Measurements from ENCODE around the gene LRRC23. TPM values are rescaled to one million over a fixed set of nuclear protein-coding genes. Genes with fewer than 3 reads are reported as not detected.

Gene LRRC23
- total and polyA plus RNA-seq, 9 of the 15 experiments (the other 6 are each of a cell fraction or from before 2014, with no cell fraction given): 2.2 to 7.0 (median 3.0) TPM

GRCh38 chr12:6961695-6962284 is 57.2 kb downstream of the LRRC23 start (continued):
- TF ChIP-seq, protein P1, sequence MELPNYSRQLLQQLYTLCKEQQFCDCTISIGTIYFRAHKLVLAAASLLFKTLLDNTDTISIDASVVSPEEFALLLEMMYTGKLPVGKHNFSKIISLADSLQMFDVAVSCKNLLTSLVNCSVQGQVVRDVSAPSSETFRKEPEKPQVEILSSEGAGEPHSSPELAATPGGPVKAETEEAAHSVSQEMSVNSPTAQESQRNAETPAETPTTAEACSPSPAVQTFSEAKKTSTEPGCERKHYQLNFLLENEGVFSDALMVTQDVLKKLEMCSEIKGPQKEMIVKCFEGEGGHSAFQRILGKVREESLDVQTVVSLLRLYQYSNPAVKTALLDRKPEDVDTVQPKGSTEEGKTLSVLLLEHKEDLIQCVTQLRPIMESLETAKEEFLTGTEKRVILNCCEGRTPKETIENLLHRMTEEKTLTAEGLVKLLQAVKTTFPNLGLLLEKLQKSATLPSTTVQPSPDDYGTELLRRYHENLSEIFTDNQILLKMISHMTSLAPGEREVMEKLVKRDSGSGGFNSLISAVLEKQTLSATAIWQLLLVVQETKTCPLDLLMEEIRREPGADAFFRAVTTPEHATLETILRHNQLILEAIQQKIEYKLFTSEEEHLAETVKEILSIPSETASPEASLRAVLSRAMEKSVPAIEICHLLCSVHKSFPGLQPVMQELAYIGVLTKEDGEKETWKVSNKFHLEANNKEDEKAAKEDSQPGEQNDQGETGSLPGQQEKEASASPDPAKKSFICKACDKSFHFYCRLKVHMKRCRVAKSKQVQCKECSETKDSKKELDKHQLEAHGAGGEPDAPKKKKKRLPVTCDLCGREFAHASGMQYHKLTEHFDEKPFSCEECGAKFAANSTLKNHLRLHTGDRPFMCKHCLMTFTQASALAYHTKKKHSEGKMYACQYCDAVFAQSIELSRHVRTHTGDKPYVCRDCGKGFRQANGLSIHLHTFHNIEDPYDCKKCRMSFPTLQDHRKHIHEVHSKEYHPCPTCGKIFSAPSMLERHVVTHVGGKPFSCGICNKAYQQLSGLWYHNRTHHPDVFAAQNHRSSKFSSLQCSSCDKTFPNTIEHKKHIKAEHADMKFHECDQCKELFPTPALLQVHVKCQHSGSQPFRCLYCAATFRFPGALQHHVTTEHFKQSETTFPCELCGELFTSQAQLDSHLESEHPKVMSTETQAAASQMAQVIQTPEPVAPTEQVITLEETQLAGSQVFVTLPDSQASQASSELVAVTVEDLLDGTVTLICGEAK (IDR thresholded peaks at IDR 0.05): peak; percentile 89
- TF ChIP-seq, protein P1 (CRISPR knock-in tag; IDR thresholded peaks at IDR 0.05): no peak
